ENCODE data around the gene PATJ. TPM values are rescaled to one million over a fixed set of nuclear protein-coding genes. Genes with fewer than 3 reads are reported as not detected.

PATJ gene
- total and polyA plus RNA-seq, 2 experiments from 2014 or later = 35.3 to 68.4 TPM

DNA sequence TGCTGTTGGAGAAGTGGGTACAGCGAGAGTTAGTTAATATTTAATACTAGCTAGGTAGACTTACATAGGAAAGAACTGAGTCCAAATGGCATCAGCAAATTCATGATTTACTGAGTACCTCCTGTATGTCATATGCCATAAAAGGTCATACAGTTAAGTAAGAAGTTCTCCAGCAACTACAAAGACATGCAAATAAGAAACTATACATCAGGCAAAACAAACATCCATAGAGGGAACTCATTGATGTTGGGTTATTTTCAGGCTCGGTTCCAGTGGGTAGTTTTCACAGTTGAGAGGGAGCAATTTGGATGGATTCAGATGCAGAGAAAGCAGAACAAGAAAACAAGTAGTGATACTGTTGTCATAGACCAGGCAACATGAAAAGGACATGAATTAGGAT is 287.4 kb downstream of the PATJ start:
- DNase-seq (ENCODE audit: low spot score) (no peak), ATAC-seq (no peak)
- no peaks in the 10 kb centered on the region for H4K20me1 ChIP-seq (replicated peaks; ENCODE audit: insufficient read depth)
- no peak overlapping the region for H3K27ac ChIP-seq (ENCODE audit: low read depth)
- H3K27me3 ChIP-seq (ENCODE audit: insufficient read depth) = no peaks in the 10 kb centered on the region
- no peak for TF ChIP-seq POLR2AphosphoS5 (IDR thresholded peaks at IDR 0.05; ENCODE audit: low read depth)
- TF ChIP-seq, protein P1, sequence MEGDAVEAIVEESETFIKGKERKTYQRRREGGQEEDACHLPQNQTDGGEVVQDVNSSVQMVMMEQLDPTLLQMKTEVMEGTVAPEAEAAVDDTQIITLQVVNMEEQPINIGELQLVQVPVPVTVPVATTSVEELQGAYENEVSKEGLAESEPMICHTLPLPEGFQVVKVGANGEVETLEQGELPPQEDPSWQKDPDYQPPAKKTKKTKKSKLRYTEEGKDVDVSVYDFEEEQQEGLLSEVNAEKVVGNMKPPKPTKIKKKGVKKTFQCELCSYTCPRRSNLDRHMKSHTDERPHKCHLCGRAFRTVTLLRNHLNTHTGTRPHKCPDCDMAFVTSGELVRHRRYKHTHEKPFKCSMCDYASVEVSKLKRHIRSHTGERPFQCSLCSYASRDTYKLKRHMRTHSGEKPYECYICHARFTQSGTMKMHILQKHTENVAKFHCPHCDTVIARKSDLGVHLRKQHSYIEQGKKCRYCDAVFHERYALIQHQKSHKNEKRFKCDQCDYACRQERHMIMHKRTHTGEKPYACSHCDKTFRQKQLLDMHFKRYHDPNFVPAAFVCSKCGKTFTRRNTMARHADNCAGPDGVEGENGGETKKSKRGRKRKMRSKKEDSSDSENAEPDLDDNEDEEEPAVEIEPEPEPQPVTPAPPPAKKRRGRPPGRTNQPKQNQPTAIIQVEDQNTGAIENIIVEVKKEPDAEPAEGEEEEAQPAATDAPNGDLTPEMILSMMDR (conservative IDR thresholded peaks at IDR 0.05; ENCODE audit: low read depth in 2 of 2) = no peak
- TF ChIP-seq, protein P2, sequence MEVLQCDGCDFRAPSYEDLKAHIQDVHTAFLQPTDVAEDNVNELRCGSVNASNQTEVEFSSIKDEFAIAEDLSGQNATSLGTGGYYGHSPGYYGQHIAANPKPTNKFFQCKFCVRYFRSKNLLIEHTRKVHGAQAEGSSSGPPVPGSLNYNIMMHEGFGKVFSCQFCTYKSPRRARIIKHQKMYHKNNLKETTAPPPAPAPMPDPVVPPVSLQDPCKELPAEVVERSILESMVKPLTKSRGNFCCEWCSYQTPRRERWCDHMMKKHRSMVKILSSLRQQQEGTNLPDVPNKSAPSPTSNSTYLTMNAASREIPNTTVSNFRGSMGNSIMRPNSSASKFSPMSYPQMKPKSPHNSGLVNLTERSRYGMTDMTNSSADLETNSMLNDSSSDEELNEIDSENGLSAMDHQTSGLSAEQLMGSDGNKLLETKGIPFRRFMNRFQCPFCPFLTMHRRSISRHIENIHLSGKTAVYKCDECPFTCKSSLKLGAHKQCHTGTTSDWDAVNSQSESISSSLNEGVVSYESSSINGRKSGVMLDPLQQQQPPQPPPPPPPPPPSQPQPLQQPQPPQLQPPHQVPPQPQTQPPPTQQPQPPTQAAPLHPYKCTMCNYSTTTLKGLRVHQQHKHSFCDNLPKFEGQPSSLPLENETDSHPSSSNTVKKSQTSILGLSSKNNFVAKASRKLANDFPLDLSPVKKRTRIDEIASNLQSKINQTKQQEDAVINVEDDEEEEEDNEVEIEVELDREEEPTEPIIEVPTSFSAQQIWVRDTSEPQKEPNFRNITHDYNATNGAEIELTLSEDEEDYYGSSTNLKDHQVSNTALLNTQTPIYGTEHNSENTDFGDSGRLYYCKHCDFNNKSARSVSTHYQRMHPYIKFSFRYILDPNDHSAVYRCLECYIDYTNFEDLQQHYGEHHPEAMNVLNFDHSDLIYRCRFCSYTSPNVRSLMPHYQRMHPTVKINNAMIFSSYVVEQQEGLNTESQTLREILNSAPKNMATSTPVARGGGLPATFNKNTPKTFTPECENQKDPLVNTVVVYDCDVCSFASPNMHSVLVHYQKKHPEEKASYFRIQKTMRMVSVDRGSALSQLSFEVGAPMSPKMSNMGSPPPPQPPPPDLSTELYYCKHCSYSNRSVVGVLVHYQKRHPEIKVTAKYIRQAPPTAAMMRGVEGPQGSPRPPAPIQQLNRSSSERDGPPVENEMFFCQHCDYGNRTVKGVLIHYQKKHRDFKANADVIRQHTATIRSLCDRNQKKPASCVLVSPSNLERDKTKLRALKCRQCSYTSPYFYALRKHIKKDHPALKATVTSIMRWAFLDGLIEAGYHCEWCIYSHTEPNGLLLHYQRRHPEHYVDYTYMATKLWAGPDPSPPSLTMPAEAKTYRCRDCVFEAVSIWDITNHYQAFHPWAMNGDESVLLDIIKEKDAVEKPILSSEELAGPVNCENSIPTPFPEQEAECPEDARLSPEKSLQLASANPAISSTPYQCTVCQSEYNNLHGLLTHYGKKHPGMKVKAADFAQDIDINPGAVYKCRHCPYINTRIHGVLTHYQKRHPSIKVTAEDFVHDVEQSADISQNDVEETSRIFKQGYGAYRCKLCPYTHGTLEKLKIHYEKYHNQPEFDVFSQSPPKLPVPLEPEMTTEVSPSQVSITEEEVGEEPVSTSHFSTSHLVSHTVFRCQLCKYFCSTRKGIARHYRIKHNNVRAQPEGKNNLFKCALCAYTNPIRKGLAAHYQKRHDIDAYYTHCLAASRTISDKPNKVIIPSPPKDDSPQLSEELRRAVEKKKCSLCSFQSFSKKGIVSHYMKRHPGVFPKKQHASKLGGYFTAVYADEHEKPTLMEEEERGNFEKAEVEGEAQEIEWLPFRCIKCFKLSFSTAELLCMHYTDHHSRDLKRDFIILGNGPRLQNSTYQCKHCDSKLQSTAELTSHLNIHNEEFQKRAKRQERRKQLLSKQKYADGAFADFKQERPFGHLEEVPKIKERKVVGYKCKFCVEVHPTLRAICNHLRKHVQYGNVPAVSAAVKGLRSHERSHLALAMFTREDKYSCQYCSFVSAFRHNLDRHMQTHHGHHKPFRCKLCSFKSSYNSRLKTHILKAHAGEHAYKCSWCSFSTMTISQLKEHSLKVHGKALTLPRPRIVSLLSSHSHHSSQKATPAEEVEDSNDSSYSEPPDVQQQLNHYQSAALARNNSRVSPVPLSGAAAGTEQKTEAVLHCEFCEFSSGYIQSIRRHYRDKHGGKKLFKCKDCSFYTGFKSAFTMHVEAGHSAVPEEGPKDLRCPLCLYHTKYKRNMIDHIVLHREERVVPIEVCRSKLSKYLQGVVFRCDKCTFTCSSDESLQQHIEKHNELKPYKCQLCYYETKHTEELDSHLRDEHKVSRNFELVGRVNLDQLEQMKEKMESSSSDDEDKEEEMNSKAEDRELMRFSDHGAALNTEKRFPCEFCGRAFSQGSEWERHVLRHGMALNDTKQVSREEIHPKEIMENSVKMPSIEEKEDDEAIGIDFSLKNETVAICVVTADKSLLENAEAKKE (CRISPR knock-in tag; IDR thresholded peaks at IDR 0.05) = no peak
- TF ChIP-seq REST (IDR thresholded peaks at IDR 0.05; ENCODE audit: unreplicated experiment) = no peak
- TF ChIP-seq JUNB (IDR thresholded peaks at IDR 0.05; ENCODE audit: unreplicated experiment) = no peak
- TF ChIP-seq ZNF331 (CRISPR knock-in tag; IDR thresholded peaks at IDR 0.05; ENCODE audit: low read depth) = no peak
- H3K27ac Mint-ChIP-seq = no peak overlapping the region
- H3K4me1 ChIP-seq (ENCODE audit: insufficient read depth) = peaks cover 28% of the 10 kb centered on the region
- no peak overlapping the region for H3K4me3 ChIP-seq
- H3K4me1 Mint-ChIP-seq = peaks cover 30% of the 10 kb centered on the region
- H3K36me3 ChIP-seq (ENCODE audit: insufficient read depth) = no peaks in the 10 kb centered on the region
- no peaks in the 10 kb centered on the region for H3F3A ChIP-seq (replicated peaks; ENCODE audit: low read depth)
- no peak overlapping the region for H2AFZ ChIP-seq
- H3K9me2 ChIP-seq (ENCODE audit: insufficient read depth) = no peaks in the 10 kb centered on the region
- H3K27me3 Mint-ChIP-seq (ENCODE audit: insufficient read depth, low read depth, poor library complexity) = peaks cover 2% of the 10 kb centered on the region
- peaks cover 13% of the 10 kb centered on the region for H3K9me3 Mint-ChIP-seq
- no peaks in the 10 kb centered on the region for H3K79me2 ChIP-seq (replicated peaks; ENCODE audit: insufficient read depth)
- H3K36me3 Mint-ChIP-seq (ENCODE audit: low read depth) = peaks cover 18% of the 10 kb centered on the region; the same call in 2 of the 3 replicates
- no peak overlapping the region for H3K4me3 Mint-ChIP-seq
- no peak overlapping the region for H3K4me2 ChIP-seq
